Fibroblast of pulmonary artery (primary cell): ENCODE data around the gene FAM124A.

Experiments
- DNase-seq: peaks from one replicate; pipeline ENCODE4 v3.0.0-alpha.2; 2010; ENCODE audit warnings: low read depth
- H3K4me3 ChIP-seq: replicated peaks from 2 replicates; pipeline ENCODE4 v1.5.1; 2011; ENCODE audit warnings: low read depth, mild to moderate bottlenecking, control low read depth, low read length, moderate library complexity
- CTCF ChIP-seq: IDR thresholded peaks from 2 replicates; pipeline ENCODE4 v1.5.1; 2011; ENCODE audit warnings: mild to moderate bottlenecking, control low read depth, low read length, inconsistent platforms; ENCODE audit errors: missing control alignments

FAM124A gene

GRCh38 chr13:51233117-51233826, 11.1 kb downstream of the FAM124A start:
- no peak overlapping the region for H3K4me3 ChIP-seq
- TF ChIP-seq CTCF: no peak
- no peak for DNase-seq

DNA sequence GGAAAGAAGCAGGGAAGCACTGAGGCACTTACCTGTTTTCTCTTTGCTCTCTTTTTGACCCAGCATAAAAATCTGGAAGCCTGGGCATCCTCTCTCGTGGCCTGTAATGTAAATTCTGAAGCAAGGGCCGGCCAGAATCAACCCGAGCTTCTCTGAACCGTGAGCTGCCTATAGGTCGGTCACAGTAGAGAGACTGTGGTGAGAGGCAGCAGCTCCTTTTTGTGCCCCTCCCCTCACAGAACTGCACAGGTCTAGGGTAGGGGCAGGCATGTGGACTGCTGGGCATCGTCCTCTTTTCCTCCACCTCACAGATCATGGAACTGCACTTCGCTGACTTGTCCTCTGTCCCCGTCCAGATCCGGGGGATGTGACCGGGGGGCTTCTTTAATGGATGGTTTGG, 12.5 kb downstream of the FAM124A start:
- no peak for TF ChIP-seq CTCF
- no peak for DNase-seq
- H3K4me3 ChIP-seq: no peak overlapping the region

DNA sequence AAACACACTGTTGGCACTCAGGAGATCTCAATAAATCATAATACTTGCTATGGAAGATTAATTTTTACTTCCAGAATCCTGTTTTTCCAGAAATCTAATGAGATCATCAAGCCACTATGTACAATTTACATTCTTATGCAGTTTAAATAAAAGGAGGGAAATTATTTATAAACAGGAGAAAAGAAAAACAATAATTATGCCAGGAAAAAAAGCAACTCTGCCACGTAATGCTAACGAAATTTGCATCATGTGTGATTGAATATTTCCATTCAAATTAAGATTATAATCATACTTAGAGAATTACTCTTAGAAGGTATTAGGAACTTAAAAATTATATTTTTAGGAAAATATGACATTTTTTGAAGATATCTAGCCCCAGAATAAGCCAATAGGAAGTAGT, 13.0 kb downstream of the FAM124A start:
- no peak for DNase-seq
- no peak for TF ChIP-seq CTCF

GRCh38 chr13:51235756-51236490, 13.7 kb downstream of the FAM124A start:
- TF ChIP-seq CTCF: no peak
- H3K4me3 ChIP-seq: no peak overlapping the region
- DNase-seq: no peak

More for the DNA sequence above, 13.0 kb downstream of the FAM124A start:
- H3K4me3 ChIP-seq: no peak overlapping the region

DNA sequence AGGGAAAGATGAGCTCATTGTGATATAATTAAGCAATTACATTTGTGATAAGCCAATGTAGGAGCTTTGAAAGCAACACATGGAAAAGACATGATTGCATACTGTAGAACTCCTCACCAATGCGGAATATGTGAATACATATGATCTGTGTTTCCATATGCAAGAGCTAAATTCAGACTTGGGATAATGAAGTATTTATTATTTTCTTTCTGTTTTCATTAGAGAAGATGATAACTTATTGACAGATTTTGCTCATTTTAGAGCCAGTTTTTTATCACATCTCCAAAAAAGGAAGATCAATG, 14.2 kb downstream of the FAM124A start:
- no peak for TF ChIP-seq CTCF
- no peak for DNase-seq
- H3K4me3 ChIP-seq: no peak overlapping the region

- TF ChIP-seq CTCF: no peak
- DNase-seq: no peak
- H3K4me3 ChIP-seq: no peak overlapping the region
These were observed 15.2 kb downstream of the FAM124A start for GRCh38 chr13:51237386-51237785.

GRCh38 chr13:51237887-51238286, 15.7 kb downstream of the FAM124A start:
- DNase-seq: no peak
- no peak for TF ChIP-seq CTCF

More at GRCh38 chr13:51237887-51238286, 15.7 kb downstream of the FAM124A start:
- no peak overlapping the region for H3K4me3 ChIP-seq
